ENCODE data around the gene WDR64.
A peak's percentile ranks its signal among the peaks of the same experiment; 100 is the strongest.

The WDR64 gene

GRCh38 chr1:241847796-241848685 is 196.0 kb downstream of the WDR64 start, which contains the start of gene EXO1:
TSS of gene EXO1 (plus strand) at chr1:241848204. CDS start at chr1:241850426, 2,222 bp downstream.
- Histone ChIP-seq H3K9me3 (ENCODE audit: control insufficient read depth, low read depth, low read length) (no peaks in the 10 kb centered on the region), H3K4me3 (ENCODE audit: low read length) (peak within 1 kb of the TSS; percentile 93), H3K9ac (ENCODE audit: low read length) (peak within 1 kb of the TSS; percentile 87), H3K27ac (ENCODE audit: low read length) (peak within 1 kb of the TSS; percentile 62), H3K27me3 (ENCODE audit: control insufficient read depth, insufficient read depth, low read length) (no peaks in the 10 kb centered on the region), H3K36me3 (ENCODE audit: control insufficient read depth, low read depth, low read length) (peaks cover 23% of the 10 kb centered on the region), H3K4me1 (ENCODE audit: control insufficient read depth, low read depth, low read length) (peaks cover 4% of the 10 kb centered on the region)

- Histone ChIP-seq H3K4me3 (ENCODE audit: low read length) (peak overlapping the region; percentile 93), H3K9me3 (ENCODE audit: control insufficient read depth, low read depth, low read length) (no peaks in the 10 kb centered on the region), H3K36me3 (ENCODE audit: control insufficient read depth, low read depth, low read length) (peaks cover 31% of the 10 kb centered on the region), H3K27ac (ENCODE audit: low read length) (no peak overlapping the region), H3K9ac (ENCODE audit: low read length) (peak overlapping the region; percentile 87), H3K27me3 (ENCODE audit: control insufficient read depth, insufficient read depth, low read length) (no peaks in the 10 kb centered on the region), H3K4me1 (ENCODE audit: control insufficient read depth, low read depth, low read length) (peaks cover 4% of the 10 kb centered on the region)
Measured at GRCh38 chr1:241848686-241849344, 196.7 kb downstream of the WDR64 start.

- no peaks in the 10 kb centered on the region for H3K27me3 ChIP-seq (ENCODE audit: control insufficient read depth, insufficient read depth, low read length)
- H3K36me3 ChIP-seq (ENCODE audit: control insufficient read depth, low read depth, low read length) = peaks cover 36% of the 10 kb centered on the region
- H3K4me3 ChIP-seq (ENCODE audit: low read length) = peak overlapping the region; percentile 93
- H3K9me3 ChIP-seq (ENCODE audit: control insufficient read depth, low read depth, low read length) = no peaks in the 10 kb centered on the region
- H3K9ac ChIP-seq (ENCODE audit: low read length) = peak overlapping the region; percentile 87
- H3K4me1 ChIP-seq (ENCODE audit: control insufficient read depth, low read depth, low read length) = peaks cover 4% of the 10 kb centered on the region
- no peak overlapping the region for H3K27ac ChIP-seq (ENCODE audit: low read length)
Measured at GRCh38 chr1:241849345-241849695, 197.2 kb downstream of the WDR64 start.

Measured in iPS-18a (cell line).